HEK293 (cell line): ENCODE measurements around the gene DSCAML1.

Experiments used
- CTCF ChIA-PET: fragments of 350-600 bp; formaldehyde crosslinking; extraction: SDS; loops from one replicate; lab custom pipeline; 2021; ENCODE audit warnings: antibody characterized with exemption; lab: Yijun Ruan, JAX
- POLR2A ChIA-PET: fragments of 300-600 bp; formaldehyde crosslinking; extraction: SDS; loops from one replicate; lab custom pipeline; 2020; ENCODE audit warnings: antibody characterized with exemption, inconsistent platforms; lab: Yijun Ruan, JAX
- H3K27ac ChIP-seq: fragments of 200-500 bp; sonication (Bioruptor generic); 2 replicates; pipeline ENCODE4 v1.5.1; 2014; ENCODE audit warnings: low read depth, low read length, control low read depth, inconsistent platforms; ENCODE audit errors: extremely low read depth
- H3K36me3 ChIP-seq, 2 experiments: fragments of 200-500 bp in 1 of 2; sonication (Bioruptor generic) in 1 of 2; 1 replicate in 1 of 2; 2 replicates in 1 of 2; pipeline ENCODE4 v1.5.1; 2014 to 2017; ENCODE audit warnings: inconsistent platforms in 2 of 2, low read length in 2 of 2; ENCODE audit not compliant: control insufficient read depth in 2 of 2, insufficient read depth in 1 of 2
- H3K4me1 ChIP-seq: fragments of 200-500 bp; sonication (Bioruptor generic); 2 replicates; pipeline ENCODE4 v1.5.1; 2014; ENCODE audit warnings: mild to moderate bottlenecking, low read length, inconsistent platforms; ENCODE audit not compliant: control insufficient read depth, insufficient read depth
- H3K4me3 ChIP-seq: 2 replicates; pipeline ENCODE4 v1.5.1; 2011; ENCODE audit warnings: low read depth, mild to moderate bottlenecking, control low read depth, low read length, moderate library complexity
- H3K9me3 ChIP-seq: fragments of 200-500 bp; sonication (Bioruptor generic); 2 replicates; pipeline ENCODE4 v1.5.1; 2014; ENCODE audit warnings: low read depth, low read length, inconsistent platforms; ENCODE audit not compliant: control insufficient read depth, insufficient read depth
- GLIS1 ChIP-seq: fragments of 450-650 bp; formaldehyde crosslinking; IDR thresholded peaks from 2 replicates; pipeline ENCODE4 v1.5.1; 2016; ENCODE audit warnings: missing biosample characterization, missing genetic modification characterization
- HIC1 ChIP-seq: fragments of 450-650 bp; formaldehyde crosslinking; IDR thresholded peaks from 2 replicates; pipeline ENCODE4 v1.5.1; 2016; ENCODE audit warnings: missing biosample characterization, missing genetic modification characterization
- REPIN1 ChIP-seq: fragments of 450-650 bp; formaldehyde crosslinking; IDR thresholded peaks from 2 replicates; pipeline ENCODE4 v1.5.1; 2017; ENCODE audit warnings: missing biosample characterization, missing genetic modification characterization, low read depth
- ZBTB1 ChIP-seq: fragments of 450-650 bp; formaldehyde crosslinking; IDR thresholded peaks from 2 replicates; pipeline ENCODE4 v1.5.1; 2016; ENCODE audit warnings: missing biosample characterization, missing genetic modification characterization
- ZIC2 ChIP-seq: fragments of 450-650 bp; formaldehyde crosslinking; IDR thresholded peaks from 2 replicates; pipeline ENCODE4 v1.5.1; 2016; ENCODE audit warnings: missing biosample characterization, missing genetic modification characterization
- ZNF202 ChIP-seq: fragments of 450-650 bp; formaldehyde crosslinking; IDR thresholded peaks from 2 replicates; pipeline ENCODE4 v1.5.1; 2016; ENCODE audit warnings: missing biosample characterization, missing genetic modification characterization, borderline replicate concordance
- ZNF292 ChIP-seq: fragments of 450-650 bp; formaldehyde crosslinking; IDR thresholded peaks from 2 replicates; pipeline ENCODE4 v1.5.1; 2016; ENCODE audit warnings: low read depth, missing biosample characterization, missing genetic modification characterization, borderline replicate concordance
- ZNF302 ChIP-seq: fragments of 450-650 bp; formaldehyde crosslinking; IDR thresholded peaks from 2 replicates; pipeline ENCODE4 v1.5.1; 2016; ENCODE audit warnings: missing biosample characterization, missing genetic modification characterization, low read depth
- ZNF48 ChIP-seq: fragments of 450-650 bp; formaldehyde crosslinking; IDR thresholded peaks from 2 replicates; pipeline ENCODE4 v1.5.1; 2016; ENCODE audit warnings: missing biosample characterization, missing genetic modification characterization
- ZNF544 ChIP-seq: fragments of 450-650 bp; formaldehyde crosslinking; IDR thresholded peaks from 2 replicates; pipeline ENCODE4 v1.5.0; 2017; ENCODE audit warnings: missing biosample characterization, missing genetic modification characterization
- ZNF558 ChIP-seq: fragments of 450-650 bp; formaldehyde crosslinking; IDR thresholded peaks from 2 replicates; pipeline ENCODE4 v1.5.1; 2016; ENCODE audit warnings: missing biosample characterization, missing genetic modification characterization
- ZNF654 ChIP-seq: fragments of 450-650 bp; formaldehyde crosslinking; IDR thresholded peaks from 2 replicates; pipeline ENCODE4 v1.5.1; 2016; ENCODE audit warnings: low read depth, missing biosample characterization, missing genetic modification characterization
- ZNF658 ChIP-seq: fragments of 450-650 bp; formaldehyde crosslinking; IDR thresholded peaks from 2 replicates; pipeline ENCODE4; 2016; ENCODE audit warnings: missing biosample characterization, missing genetic modification characterization
- ZNF707 ChIP-seq: fragments of 450-650 bp; formaldehyde crosslinking; IDR thresholded peaks from 2 replicates; pipeline ENCODE4 v1.5.1; 2016; ENCODE audit warnings: missing biosample characterization, missing genetic modification characterization
- TF ChIP-seq, protein P1 (sequence below): fragments of 450-650 bp; formaldehyde crosslinking; IDR thresholded peaks from 2 replicates; pipeline ENCODE4 v1.5.1; 2016; ENCODE audit warnings: missing biosample characterization, missing genetic modification characterization
- TF ChIP-seq, protein P2 (sequence below): fragments of 450-650 bp; formaldehyde crosslinking; IDR thresholded peaks from 2 replicates; pipeline ENCODE4 v1.5.1; 2016; ENCODE audit warnings: missing biosample characterization, missing genetic modification characterization
- TF ChIP-seq, protein P3 (sequence below): fragments of 450-650 bp; formaldehyde crosslinking; IDR thresholded peaks from 2 replicates; pipeline ENCODE4 v1.5.1; 2016; ENCODE audit warnings: missing biosample characterization, missing genetic modification characterization
- TF ChIP-seq, protein P4 (sequence below): fragments of 450-650 bp; formaldehyde crosslinking; IDR thresholded peaks from 2 replicates; pipeline ENCODE4 v1.5.1; 2016; ENCODE audit warnings: missing biosample characterization, missing genetic modification characterization

DSCAML1 gene

GRCh38 chr11:117610901-117611300, 186.1 kb downstream of the DSCAML1 start:
- POLR2A ChIA-PET: no interaction called here
- no peaks in the 10 kb centered on the region for H3K4me1 ChIP-seq

GRCh38 chr11:117610045-117610444, 187.0 kb downstream of the DSCAML1 start:
- no peak overlapping the region for H3K4me3 ChIP-seq
- H3K36me3 ChIP-seq: no peaks in the 10 kb centered on the region
- H3K27ac ChIP-seq: no peak overlapping the region
- H3K9me3 ChIP-seq: no peaks in the 10 kb centered on the region
- ChIA-PET CTCF (interaction anchor here (0.6 to 1.6 kb wide), 5 partner anchors 9 to 213 kb away, joined by 3 to 9 read pairs (median 4); no protein-coding TSS in a partner anchor), POLR2A (no interaction called here)
- no peak for TF ChIP-seq ZNF544 (tag by site-specific recombination)
- no peak for TF ChIP-seq ZNF658 (tag by site-specific recombination)
- TF ChIP-seq, protein P1, sequence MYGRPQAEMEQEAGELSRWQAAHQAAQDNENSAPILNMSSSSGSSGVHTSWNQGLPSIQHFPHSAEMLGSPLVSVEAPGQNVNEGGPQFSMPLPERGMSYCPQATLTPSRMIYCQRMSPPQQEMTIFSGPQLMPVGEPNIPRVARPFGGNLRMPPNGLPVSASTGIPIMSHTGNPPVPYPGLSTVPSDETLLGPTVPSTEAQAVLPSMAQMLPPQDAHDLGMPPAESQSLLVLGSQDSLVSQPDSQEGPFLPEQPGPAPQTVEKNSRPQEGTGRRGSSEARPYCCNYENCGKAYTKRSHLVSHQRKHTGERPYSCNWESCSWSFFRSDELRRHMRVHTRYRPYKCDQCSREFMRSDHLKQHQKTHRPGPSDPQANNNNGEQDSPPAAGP (tag by site-specific recombination): no peak
- TF ChIP-seq HIC1 (tag by site-specific recombination): no peak
- TF ChIP-seq ZNF707: no peak
- no peak for TF ChIP-seq ZNF292
- TF ChIP-seq, protein P2, sequence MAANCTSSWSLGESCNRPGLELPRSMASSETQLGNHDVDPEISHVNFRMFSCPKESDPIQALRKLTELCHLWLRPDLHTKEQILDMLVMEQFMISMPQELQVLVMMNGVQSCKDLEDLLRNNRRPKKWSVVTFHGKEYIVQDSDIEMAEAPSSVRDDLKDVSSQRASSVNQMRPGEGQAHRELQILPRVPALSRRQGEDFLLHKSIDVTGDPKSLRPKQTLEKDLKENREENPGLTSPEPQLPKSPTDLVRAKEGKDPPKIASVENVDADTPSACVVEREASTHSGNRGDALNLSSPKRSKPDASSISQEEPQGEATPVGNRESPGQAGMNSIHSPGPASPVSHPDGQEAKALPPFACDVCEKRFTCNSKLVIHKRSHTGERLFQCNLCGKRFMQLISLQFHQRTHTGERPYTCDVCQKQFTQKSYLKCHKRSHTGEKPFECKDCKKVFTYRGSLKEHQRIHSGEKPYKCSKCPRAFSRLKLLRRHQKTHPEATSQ (tag by site-specific recombination): no peak
- TF ChIP-seq ZNF558 (tag by site-specific recombination): no peak
- TF ChIP-seq, protein P3, sequence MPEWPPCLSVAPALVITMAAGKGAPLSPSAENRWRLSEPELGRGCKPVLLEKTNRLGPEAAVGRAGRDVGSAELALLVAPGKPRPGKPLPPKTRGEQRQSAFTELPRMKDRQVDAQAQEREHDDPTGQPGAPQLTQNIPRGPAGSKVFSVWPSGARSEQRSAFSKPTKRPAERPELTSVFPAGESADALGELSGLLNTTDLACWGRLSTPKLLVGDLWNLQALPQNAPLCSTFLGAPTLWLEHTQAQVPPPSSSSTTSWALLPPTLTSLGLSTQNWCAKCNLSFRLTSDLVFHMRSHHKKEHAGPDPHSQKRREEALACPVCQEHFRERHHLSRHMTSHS (tag by site-specific recombination): no peak
- no peak for TF ChIP-seq ZNF48 (tag by site-specific recombination)
- TF ChIP-seq, protein P4, sequence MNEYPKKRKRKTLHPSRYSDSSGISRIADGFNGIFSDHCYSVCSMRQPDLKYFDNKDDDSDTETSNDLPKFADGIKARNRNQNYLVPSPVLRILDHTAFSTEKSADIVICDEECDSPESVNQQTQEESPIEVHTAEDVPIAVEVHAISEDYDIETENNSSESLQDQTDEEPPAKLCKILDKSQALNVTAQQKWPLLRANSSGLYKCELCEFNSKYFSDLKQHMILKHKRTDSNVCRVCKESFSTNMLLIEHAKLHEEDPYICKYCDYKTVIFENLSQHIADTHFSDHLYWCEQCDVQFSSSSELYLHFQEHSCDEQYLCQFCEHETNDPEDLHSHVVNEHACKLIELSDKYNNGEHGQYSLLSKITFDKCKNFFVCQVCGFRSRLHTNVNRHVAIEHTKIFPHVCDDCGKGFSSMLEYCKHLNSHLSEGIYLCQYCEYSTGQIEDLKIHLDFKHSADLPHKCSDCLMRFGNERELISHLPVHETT (tag by site-specific recombination): no peak
- TF ChIP-seq REPIN1 (tag by site-specific recombination): no peak
- no peak for TF ChIP-seq ZNF302 (tag by site-specific recombination)
- no peak for TF ChIP-seq ZNF654 (tag by site-specific recombination)
- no peak for TF ChIP-seq ZBTB1
- no peak for TF ChIP-seq ZNF202
- H3K4me1 ChIP-seq: no peaks in the 10 kb centered on the region

More at GRCh38 chr11:117610901-117611300, 186.1 kb downstream of the DSCAML1 start:
- Histone ChIP-seq H3K27ac (no peak overlapping the region), H3K4me3 (no peak overlapping the region), H3K36me3 (no peaks in the 10 kb centered on the region), H3K9me3 (no peaks in the 10 kb centered on the region)
- TF ChIP-seq ZIC2 (tag by site-specific recombination): peak; percentile 16; the same call in 1 of the 2 replicates
- TF ChIP-seq GLIS1 (tag by site-specific recombination): no peak
- CTCF ChIA-PET: interaction anchor here (1.1 to 1.6 kb wide), 3 partner anchors 11 to 185 kb away, joined by 4 to 5 read pairs (median 4); no protein-coding TSS in a partner anchor
